ENCODE results near the gene DDOST. TPM values are rescaled to one million over a fixed set of nuclear protein-coding genes. Genes with fewer than 3 reads are reported as not detected.
A peak's percentile ranks its signal among the peaks of the same experiment; 100 is the strongest.

DDOST gene
- polyA plus RNA-seq, 2 of the 4 experiments (the other 2 are of a cell fraction): 158 to 231 TPM

GRCh38 chr1:20643080-20643479 lies 18.1 kb downstream of the DDOST start:
- no peak for DNase-seq (ENCODE audit: low read depth in 1 of 2, low spot score in 1 of 2)
- Histone ChIP-seq H3K27ac (no peak overlapping the region), H3K4me2 (no peak overlapping the region), H3K9me3 (no peaks in the 10 kb centered on the region), H3K4me3 (no peak overlapping the region), H3K4me1 (no peaks in the 10 kb centered on the region)
- ATAC-seq: no peak
- WGBS (ENCODE audit: missing lambda C conversion rate): 70% methylated on average over 4 of the region's 6 CpGs
- FAIRE-seq: no peak
- ChIA-PET POLR2A (no interaction called here), CTCF (interaction anchor here (0.6 to 8.6 kb wide), 5 partner anchors 9 to 598 kb away, joined by 3 to 101 read pairs (median 6); no protein-coding TSS in a partner anchor)
- TF ChIP-seq ESRRA (IDR thresholded peaks at IDR 0.05; ENCODE audit: borderline replicate concordance, low read length): no peak
- no peak for TF ChIP-seq BHLHE40 (IDR thresholded peaks at IDR 0.05; ENCODE audit: low read depth, low read length)
- TF ChIP-seq GATA3 (IDR thresholded peaks at IDR 0.05; ENCODE audit: borderline replicate concordance): no peak
- no peak for TF ChIP-seq POLR2AphosphoS2 (conservative IDR thresholded peaks at IDR 0.05; ENCODE audit: low read length)

GRCh38 chr1:20641975-20642374 lies 19.2 kb downstream of the DDOST start:
- H3K4me3 ChIP-seq: no peak overlapping the region
- DNase-seq (ENCODE audit: low read depth in 1 of 2, low spot score in 1 of 2) (no peak), ATAC-seq (no peak), FAIRE-seq (no peak)
- TF ChIP-seq CTCF (IDR thresholded peaks at IDR 0.05): no peak
- no peak for TF ChIP-seq USF2 (IDR thresholded peaks at IDR 0.05)
- TF ChIP-seq RCOR1 (IDR thresholded peaks at IDR 0.05; ENCODE audit: low read depth, low read length): no peak
- no peak for TF ChIP-seq MAFK (IDR thresholded peaks at IDR 0.05; ENCODE audit: partially characterized antibody)
- TF ChIP-seq RAD21 (conservative IDR thresholded peaks at IDR 0.05 in 1 of 2, IDR thresholded peaks at IDR 0.05 in 1 of 2): no peak
- no peak for TF ChIP-seq ZNF302 (CRISPR knock-in tag; IDR thresholded peaks at IDR 0.05)
- TF ChIP-seq TFCP2L1 (CRISPR knock-in tag; IDR thresholded peaks at IDR 0.05): no peak
- no peak for TF ChIP-seq HDAC2 (IDR thresholded peaks at IDR 0.05)
- TF ChIP-seq GATA3 (IDR thresholded peaks at IDR 0.05; ENCODE audit: borderline replicate concordance): no peak
- TF ChIP-seq EHMT2 (IDR thresholded peaks at IDR 0.05; ENCODE audit: low read depth): no peak
- TF ChIP-seq PHF8 (IDR thresholded peaks at IDR 0.05; ENCODE audit: borderline replicate concordance, low read depth): no peak
- TF ChIP-seq CBX2 (IDR thresholded peaks at IDR 0.05; ENCODE audit: borderline replicate concordance, low read depth): no peak
- TF ChIP-seq E2F6 (IDR thresholded peaks at IDR 0.05; ENCODE audit: borderline replicate concordance, low read depth): no peak
- TF ChIP-seq MAZ (IDR thresholded peaks at IDR 0.05; ENCODE audit: borderline replicate concordance, low read depth, low read length): no peak
- no peak for TF ChIP-seq SREBF2 (IDR thresholded peaks at IDR 0.05)
- no peak for TF ChIP-seq KDM5A (IDR thresholded peaks at IDR 0.05)
- H3K9me3 ChIP-seq: no peaks in the 10 kb centered on the region
- ChIA-PET CTCF (interaction anchor here (0.6 to 8.6 kb wide), 12 partner anchors 8 to 553 kb away, joined by 3 to 101 read pairs (median 5); partner anchors contain the start of gene CDA), POLR2A (no interaction called here)
- no peak overlapping the region for H3K27ac ChIP-seq
- WGBS (ENCODE audit: missing lambda C conversion rate): 77% methylated on average over 4 of the region's 10 CpGs
- H3K4me2 ChIP-seq: no peak overlapping the region
- no peaks in the 10 kb centered on the region for H3K4me1 ChIP-seq

GRCh38 chr1:20640183-20640597 lies 21.0 kb downstream of the DDOST start:
- H3K27ac ChIP-seq: no peak overlapping the region
- no peak overlapping the region for H3K4me3 ChIP-seq
- FAIRE-seq (no peak), ATAC-seq (peak; percentile 83 to 85; a peak in 5 of 6 replicates), DNase-seq (ENCODE audit: low read depth in 1 of 2, low spot score in 1 of 2) (peak; percentile 45 to 54)
- POLR2A ChIA-PET: no interaction called here
- H3K4me2 ChIP-seq: no peak overlapping the region
- H3K9me3 ChIP-seq: no peaks in the 10 kb centered on the region
- CTCF ChIA-PET: interaction anchor here (0.8 to 8.6 kb wide), 16 partner anchors 8 to 146 kb away, joined by 3 to 101 read pairs (median 4); no protein-coding TSS in a partner anchor
- peaks cover 3% of the 10 kb centered on the region; the same call in 1 of the 3 replicates for H3K4me1 ChIP-seq
- TF ChIP-seq CTCF (IDR thresholded peaks at IDR 0.05) (peak; percentile 83), JUN (IDR thresholded peaks at IDR 0.05) (no peak), RAD21 (conservative IDR thresholded peaks at IDR 0.05 in 1 of 2, IDR thresholded peaks at IDR 0.05 in 1 of 2) (peak; percentile 86 to 88), SMC3 (IDR thresholded peaks at IDR 0.05) (peak; percentile 86), EP300 (IDR thresholded peaks at IDR 0.05) (no peak)
- 14% methylated on average over 6 of the region's 6 CpGs for WGBS (ENCODE audit: missing lambda C conversion rate)

Measured in A549 (cell line).